Measurements from ENCODE around the gene C2orf78.

Gene C2orf78

DNA sequence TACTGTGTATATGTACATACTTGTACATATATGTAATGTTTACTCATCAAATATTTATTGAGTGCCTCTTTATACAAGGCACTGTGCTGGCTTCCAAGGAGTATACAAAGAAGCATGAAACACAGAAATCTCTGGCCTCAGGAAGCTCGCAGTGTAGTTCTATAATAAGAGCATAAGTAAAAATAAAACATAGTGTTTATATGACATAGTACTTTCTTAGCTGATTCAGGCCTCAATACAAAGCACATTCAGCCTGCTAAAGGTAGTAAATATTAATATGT is 58.7 kb downstream of the C2orf78 start:
- DNase-seq (ENCODE audit: insufficient read length) = no peak
- TF ChIP-seq TAF1 (IDR thresholded peaks at IDR 0.05; ENCODE audit: borderline replicate concordance, low read depth, low read length) = no peak
- no peak for TF ChIP-seq POLR2A (IDR thresholded peaks at IDR 0.05; ENCODE audit: low read depth, low read length)
- TF ChIP-seq POLR2AphosphoS5 (IDR thresholded peaks at IDR 0.05; ENCODE audit: low read depth, low read length) = no peak
- FAIRE-seq = no peak

- no peak for TF ChIP-seq POLR2AphosphoS5 (IDR thresholded peaks at IDR 0.05; ENCODE audit: low read depth, low read length)
- no peak for TF ChIP-seq POLR2A (IDR thresholded peaks at IDR 0.05; ENCODE audit: low read depth, low read length)
- no peak for TF ChIP-seq TAF1 (IDR thresholded peaks at IDR 0.05; ENCODE audit: borderline replicate concordance, low read depth, low read length)
- FAIRE-seq = no peak
Measured at GRCh38 chr2:73844087-73844486, 60.1 kb downstream of the C2orf78 start.

GRCh38 chr2:73850009-73850408 is 66.0 kb downstream of the C2orf78 start:
- TF ChIP-seq TAF1 (IDR thresholded peaks at IDR 0.05; ENCODE audit: borderline replicate concordance, low read depth, low read length) (no peak), POLR2AphosphoS5 (IDR thresholded peaks at IDR 0.05; ENCODE audit: low read depth, low read length) (no peak), POLR2A (IDR thresholded peaks at IDR 0.05; ENCODE audit: low read depth, low read length) (no peak)
- DNase-seq (ENCODE audit: insufficient read length) (no peak), FAIRE-seq (no peak)

More at GRCh38 chr2:73844087-73844486, 60.1 kb downstream of the C2orf78 start:
- no peak for DNase-seq (ENCODE audit: insufficient read length)

GRCh38 chr2:73851274-73851673 is 67.3 kb downstream of the C2orf78 start:
- DNase-seq (ENCODE audit: insufficient read length) (no peak), FAIRE-seq (no peak)
- TF ChIP-seq POLR2AphosphoS5 (IDR thresholded peaks at IDR 0.05; ENCODE audit: low read depth, low read length) (no peak), TAF1 (IDR thresholded peaks at IDR 0.05; ENCODE audit: borderline replicate concordance, low read depth, low read length) (no peak), POLR2A (IDR thresholded peaks at IDR 0.05; ENCODE audit: low read depth, low read length) (no peak)

DNA sequence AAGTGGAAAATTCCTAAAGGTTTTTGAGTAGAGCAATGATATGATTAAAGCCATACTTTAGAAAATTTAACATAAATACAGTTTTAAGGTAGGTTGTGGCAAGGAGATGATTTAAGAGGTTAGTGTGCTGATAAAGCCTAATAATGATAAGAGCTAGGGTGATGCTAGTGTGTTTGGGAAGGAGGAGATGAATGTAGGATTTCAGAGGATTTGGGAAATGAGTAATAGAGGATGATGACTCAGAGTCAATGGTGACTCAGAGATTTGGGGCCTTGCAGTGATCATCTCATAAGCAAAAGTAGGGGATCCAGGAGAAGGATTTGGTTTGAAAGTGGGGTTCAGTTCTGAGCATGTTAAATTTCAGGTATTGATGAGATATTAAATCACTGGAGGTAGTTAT is 68.0 kb downstream of the C2orf78 start:
- TF ChIP-seq POLR2AphosphoS5 (IDR thresholded peaks at IDR 0.05; ENCODE audit: low read depth, low read length) = no peak
- no peak for TF ChIP-seq TAF1 (IDR thresholded peaks at IDR 0.05; ENCODE audit: borderline replicate concordance, low read depth, low read length)
- no peak for TF ChIP-seq POLR2A (IDR thresholded peaks at IDR 0.05; ENCODE audit: low read depth, low read length)
- no peak for FAIRE-seq
- no peak for DNase-seq (ENCODE audit: insufficient read length)

DNA sequence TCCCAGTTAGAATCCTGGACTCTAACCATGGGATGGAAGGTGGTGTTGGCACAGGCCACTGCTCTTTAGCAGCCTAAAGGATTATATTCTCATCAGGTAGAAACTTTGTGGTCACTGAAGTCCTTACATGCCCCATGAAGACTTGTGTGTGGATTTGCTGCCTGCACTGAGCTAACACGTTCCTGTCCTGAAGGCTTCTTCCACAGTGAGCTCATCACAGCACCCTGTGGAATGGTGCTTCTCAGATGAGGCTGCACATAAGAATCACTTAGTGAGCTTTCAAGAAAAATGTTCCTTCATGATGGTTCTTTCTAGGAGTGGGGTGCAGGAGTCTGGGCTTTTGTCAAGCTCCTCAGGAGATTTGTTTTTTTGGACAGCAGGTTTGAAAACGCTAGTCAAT is 71.5 kb downstream of the C2orf78 start:
- TF ChIP-seq POLR2A (IDR thresholded peaks at IDR 0.05; ENCODE audit: low read depth, low read length) (no peak), TAF1 (IDR thresholded peaks at IDR 0.05; ENCODE audit: borderline replicate concordance, low read depth, low read length) (no peak), POLR2AphosphoS5 (IDR thresholded peaks at IDR 0.05; ENCODE audit: low read depth, low read length) (no peak)
- FAIRE-seq = no peak
- DNase-seq (ENCODE audit: insufficient read length) = no peak

DNA sequence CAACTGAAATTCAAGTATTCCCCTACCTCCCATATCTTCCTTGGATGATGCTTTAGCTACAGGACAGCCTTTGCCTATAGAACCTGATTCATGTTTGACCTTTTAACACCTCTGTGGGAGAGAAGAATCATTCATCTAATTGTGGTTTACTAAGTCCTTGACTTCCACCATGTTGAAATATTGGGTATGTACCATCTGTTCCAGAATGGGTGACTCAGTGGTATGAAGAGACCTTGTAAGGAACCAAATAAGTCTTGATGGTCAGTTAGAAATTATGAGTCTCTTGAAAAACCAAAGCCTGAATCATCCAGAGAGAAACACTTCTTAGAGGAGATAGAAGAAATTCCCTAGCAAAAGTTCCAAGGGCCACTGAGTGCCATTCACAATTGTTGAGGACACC is 72.2 kb downstream of the C2orf78 start:
- FAIRE-seq (no peak), DNase-seq (ENCODE audit: insufficient read length) (no peak)
- TF ChIP-seq TAF1 (IDR thresholded peaks at IDR 0.05; ENCODE audit: borderline replicate concordance, low read depth, low read length) (no peak), POLR2AphosphoS5 (IDR thresholded peaks at IDR 0.05; ENCODE audit: low read depth, low read length) (no peak), POLR2A (IDR thresholded peaks at IDR 0.05; ENCODE audit: low read depth, low read length) (no peak)

DNA sequence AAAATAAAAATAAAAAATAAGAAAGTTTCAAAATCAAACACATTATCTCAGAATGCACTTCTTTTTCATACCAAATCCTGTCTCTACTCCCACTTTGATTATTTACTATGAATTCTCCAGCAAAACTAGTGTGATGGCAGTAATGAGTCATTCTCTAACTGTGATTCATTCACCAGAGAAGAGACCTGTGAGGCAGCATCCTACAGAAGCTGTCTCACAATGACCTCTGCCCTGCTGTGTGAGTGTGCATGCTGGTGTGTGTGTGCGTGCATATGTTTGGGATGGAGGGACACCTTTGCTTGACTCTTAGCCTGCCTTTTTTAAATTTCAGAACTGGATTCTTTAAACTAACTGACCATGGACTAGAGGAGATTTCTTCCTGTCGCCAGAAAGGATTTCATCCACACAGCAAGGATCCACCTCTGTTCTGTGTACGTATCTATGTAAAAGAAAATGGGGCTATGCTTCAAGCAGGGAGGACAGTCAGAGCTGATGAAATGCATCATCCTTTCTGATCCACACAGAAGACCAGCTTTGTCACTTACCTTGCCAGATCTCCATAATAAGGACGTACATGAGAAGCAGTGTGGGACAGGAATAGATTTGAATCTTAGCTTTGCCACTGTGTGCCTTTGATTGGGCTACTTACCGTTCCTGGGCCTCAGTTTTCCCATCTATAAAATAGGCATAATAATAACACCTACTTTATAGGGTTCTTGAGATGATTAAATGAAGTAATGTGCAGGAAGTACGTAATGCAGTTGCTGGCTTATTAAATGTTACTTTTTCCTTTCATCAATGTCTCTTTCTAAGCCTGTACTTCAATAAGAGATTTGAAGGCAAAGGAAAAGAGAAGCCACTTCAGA is 76.0 kb downstream of the C2orf78 start:
- FAIRE-seq (no peak), DNase-seq (ENCODE audit: insufficient read length) (no peak)
- TF ChIP-seq POLR2A (IDR thresholded peaks at IDR 0.05; ENCODE audit: low read depth, low read length) (no peak), TAF1 (IDR thresholded peaks at IDR 0.05; ENCODE audit: borderline replicate concordance, low read depth, low read length) (no peak), POLR2AphosphoS5 (IDR thresholded peaks at IDR 0.05; ENCODE audit: low read depth, low read length) (no peak)

DNA sequence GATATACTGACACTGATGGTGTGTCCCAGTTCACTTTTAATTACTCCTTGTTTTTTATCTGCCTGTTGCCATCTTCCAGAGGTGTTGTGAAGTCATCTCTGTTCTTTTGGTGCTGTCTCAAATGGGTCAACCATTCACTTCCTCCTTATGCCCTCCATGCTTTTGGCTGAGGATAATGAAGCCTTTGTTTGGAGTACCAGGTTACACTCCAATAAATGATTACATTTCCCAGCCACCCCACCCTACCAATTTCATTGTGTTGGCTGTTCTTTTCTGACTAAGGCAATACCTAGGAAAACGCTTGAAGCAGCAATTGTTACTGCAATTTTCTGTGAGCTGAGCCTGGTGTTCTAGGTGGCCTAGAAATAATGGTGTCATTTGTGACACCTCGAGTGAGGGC is 79.0 kb downstream of the C2orf78 start:
- DNase-seq (ENCODE audit: insufficient read length) (no peak), FAIRE-seq (no peak)
- no peak for TF ChIP-seq POLR2AphosphoS5 (IDR thresholded peaks at IDR 0.05; ENCODE audit: low read depth, low read length)
- TF ChIP-seq POLR2A (IDR thresholded peaks at IDR 0.05; ENCODE audit: low read depth, low read length) = no peak
- TF ChIP-seq TAF1 (IDR thresholded peaks at IDR 0.05; ENCODE audit: borderline replicate concordance, low read depth, low read length) = no peak

All from GM12892 (cell line).